Stomach (tissue), 4 donors: ENCODE results near the gene LDB3.

Experiments used
- EP300 ChIP-seq: sonication (generic); formaldehyde crosslinking; IDR thresholded peaks from one replicate; pipeline ENCODE4 v1.6.1; 2017; ENCODE audit warnings: antibody characterized with exemption
- POLR2A ChIP-seq, 4 donors: fragments of 450-650 bp; IDR thresholded peaks; one replicate each; pipeline ENCODE4 v1.6.1; 2016; ENCODE audit warnings: antibody characterized with exemption in 4 of 4, control low read depth in 2 of 4, mild to moderate bottlenecking in 1 of 4, moderate library complexity in 1 of 4
- POLR2AphosphoS5 ChIP-seq, 3 donors: sonication (generic); formaldehyde crosslinking; IDR thresholded peaks; one replicate each; pipeline ENCODE4 v1.6.1; 2016; ENCODE audit warnings: antibody characterized with exemption in 3 of 3
- TF ChIP-seq, protein P1 (sequence below), 7 experiments: fragments of 450-650 bp in 4 of 7; fragments of 200-600 bp in 3 of 7; sonication (generic) in 3 of 7; IDR thresholded peaks; one replicate each; pipeline ENCODE4 v1.5.1; 2016 to 2019; ENCODE audit warnings: antibody characterized with exemption in 7 of 7, control low read depth in 2 of 7, mild to moderate bottlenecking in 1 of 7

- TF ChIP-seq, protein P1, sequence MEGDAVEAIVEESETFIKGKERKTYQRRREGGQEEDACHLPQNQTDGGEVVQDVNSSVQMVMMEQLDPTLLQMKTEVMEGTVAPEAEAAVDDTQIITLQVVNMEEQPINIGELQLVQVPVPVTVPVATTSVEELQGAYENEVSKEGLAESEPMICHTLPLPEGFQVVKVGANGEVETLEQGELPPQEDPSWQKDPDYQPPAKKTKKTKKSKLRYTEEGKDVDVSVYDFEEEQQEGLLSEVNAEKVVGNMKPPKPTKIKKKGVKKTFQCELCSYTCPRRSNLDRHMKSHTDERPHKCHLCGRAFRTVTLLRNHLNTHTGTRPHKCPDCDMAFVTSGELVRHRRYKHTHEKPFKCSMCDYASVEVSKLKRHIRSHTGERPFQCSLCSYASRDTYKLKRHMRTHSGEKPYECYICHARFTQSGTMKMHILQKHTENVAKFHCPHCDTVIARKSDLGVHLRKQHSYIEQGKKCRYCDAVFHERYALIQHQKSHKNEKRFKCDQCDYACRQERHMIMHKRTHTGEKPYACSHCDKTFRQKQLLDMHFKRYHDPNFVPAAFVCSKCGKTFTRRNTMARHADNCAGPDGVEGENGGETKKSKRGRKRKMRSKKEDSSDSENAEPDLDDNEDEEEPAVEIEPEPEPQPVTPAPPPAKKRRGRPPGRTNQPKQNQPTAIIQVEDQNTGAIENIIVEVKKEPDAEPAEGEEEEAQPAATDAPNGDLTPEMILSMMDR (IDR thresholded peaks at IDR 0.05) = no peak
- TF ChIP-seq EP300 = no peak
- no peak for TF ChIP-seq POLR2AphosphoS5 (IDR thresholded peaks at IDR 0.05)
- TF ChIP-seq POLR2A (IDR thresholded peaks at IDR 0.05) = no peak
These were observed 37.6 kb downstream of the LDB3 start for GRCh38 chr10:86705905-86706304.
